Skin of body (tissue), 2 donors: ENCODE measurements around the gene SS18L1. TPM values are rescaled to one million over a fixed set of nuclear protein-coding genes. Genes with fewer than 3 reads are reported as not detected.

Experiments
- DNase-seq: peaks from one replicate; lab custom pipeline; 2025; lab: John Stamatoyannopoulos, UW
- total RNA-seq: library from RNA; depleted of rRNA; stranded (reverse); fragments of >200 nt; gene quantifications from one replicate; pipeline ENCODE4 v1.2.3, GENCODE V29; 2014

SS18L1 gene
- total RNA-seq, 1 donor from 2014 or later = 18.5 TPM

- DNase-seq = no peak
These were observed 23.8 kb upstream of the SS18L1 start for GRCh38 chr20:62119591-62120364.

- DNase-seq = no peak
These were observed 23.2 kb upstream of the SS18L1 start for GRCh38 chr20:62120365-62120762.

GRCh38 chr20:62120990-62121775, 22.4 kb upstream of the SS18L1 start:
- DNase-seq = no peak

GRCh38 chr20:62121776-62122653, 21.6 kb upstream of the SS18L1 start, which contains the start of gene LSM14B:
Gene LSM14B, plus strand, starts transcription at chr20:62122475. Its CDS starts 192 bp downstream, at chr20:62122667.
- peak; percentile 98 for DNase-seq

GRCh38 chr20:62122654-62123449, 20.7 kb upstream of the SS18L1 start:
- DNase-seq = no peak

- DNase-seq = no peak
These were observed 20.0 kb upstream of the SS18L1 start for GRCh38 chr20:62123450-62124118.

GRCh38 chr20:62126141-62126540, 17.4 kb upstream of the SS18L1 start:
- DNase-seq = no peak

DNA sequence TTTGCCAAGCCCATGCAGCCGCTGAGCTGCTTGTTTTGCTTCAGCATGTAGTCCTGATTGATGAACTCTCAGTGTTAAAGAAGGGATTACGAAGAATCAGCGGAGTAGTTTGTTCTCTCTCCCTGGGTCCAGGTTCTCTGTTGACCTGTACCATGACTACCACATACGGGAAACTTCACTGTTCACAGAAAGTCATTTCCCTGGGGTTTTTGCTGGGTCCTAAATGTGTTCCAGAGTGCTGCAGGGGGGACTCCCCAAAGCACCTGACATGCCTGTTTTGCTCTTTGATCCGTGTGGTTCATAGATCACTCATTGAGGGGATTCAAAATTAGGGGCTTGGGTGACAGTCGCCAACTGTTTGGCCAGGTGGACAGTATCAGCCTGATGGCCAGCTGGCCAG, 15.8 kb upstream of the SS18L1 start:
- no peak for DNase-seq

GRCh38 chr20:62128502-62128901, 15.1 kb upstream of the SS18L1 start:
- DNase-seq = no peak

- no peak for DNase-seq
These were observed 13.6 kb upstream of the SS18L1 start for GRCh38 chr20:62129731-62130531.

- no peak for DNase-seq
These were observed 11.8 kb upstream of the SS18L1 start for GRCh38 chr20:62131560-62132320.

GRCh38 chr20:62132421-62132820, 11.1 kb upstream of the SS18L1 start:
- DNase-seq = no peak

GRCh38 chr20:62133051-62133845, 10.3 kb upstream of the SS18L1 start:
- DNase-seq = no peak

GRCh38 chr20:62133864-62134263, 9.7 kb upstream of the SS18L1 start:
- no peak for DNase-seq

DNA sequence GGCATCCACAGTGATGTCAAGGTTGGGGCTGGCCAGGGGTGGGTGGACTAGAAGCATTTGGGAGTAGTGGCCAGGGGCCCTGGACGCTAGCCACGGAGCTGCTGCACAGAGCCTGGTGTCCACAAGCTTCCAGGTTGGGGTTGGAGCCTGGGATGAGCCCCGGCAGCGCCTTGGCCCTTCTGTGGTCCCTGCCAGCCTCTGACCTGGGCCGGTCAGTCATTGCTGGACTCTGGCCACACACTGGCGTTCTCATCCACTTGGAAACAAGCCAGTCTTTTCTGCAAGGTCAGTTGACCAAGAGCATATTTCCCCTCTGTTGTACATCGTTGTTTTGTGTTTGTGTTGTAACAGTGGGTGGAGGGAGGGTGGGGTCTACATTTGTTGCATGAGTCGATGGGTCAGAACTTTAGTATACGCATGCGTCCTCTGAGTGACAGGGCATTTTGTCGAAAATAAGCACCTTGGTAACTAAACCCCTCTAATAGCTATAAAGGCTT, 8.8 kb upstream of the SS18L1 start:
- no peak for DNase-seq

DNA sequence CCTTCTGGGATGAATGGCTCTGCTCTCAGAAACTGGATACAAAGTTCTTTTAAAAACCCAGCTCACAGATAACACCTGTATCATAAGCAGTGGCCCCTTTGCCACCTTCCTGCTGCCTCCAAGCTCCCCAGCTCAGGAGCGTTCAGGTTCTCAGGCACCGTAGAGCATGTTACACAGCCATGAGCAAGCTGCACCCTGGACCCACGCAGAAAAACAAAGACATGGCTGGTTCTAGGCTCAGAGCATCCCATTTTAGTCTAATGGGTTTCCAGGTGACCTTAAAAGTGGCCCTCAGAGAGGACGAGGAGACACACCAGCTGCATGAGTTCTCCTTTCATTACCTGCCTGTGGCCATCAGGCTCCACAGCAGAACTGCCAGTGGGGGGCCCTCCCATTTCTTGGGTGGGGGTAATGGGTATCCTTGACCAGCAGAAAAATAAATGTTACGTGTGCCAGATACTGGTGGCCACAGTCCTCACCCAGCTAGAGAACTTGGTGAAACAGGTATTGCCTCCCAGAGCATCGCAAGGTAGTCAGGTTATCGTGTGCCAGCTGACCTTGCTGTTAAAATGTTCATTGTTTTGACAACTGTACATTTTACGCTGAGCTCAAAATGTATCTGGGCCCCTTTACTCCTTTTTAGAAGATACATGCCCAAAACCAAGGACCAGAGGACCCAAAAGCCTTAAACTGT, 7.8 kb upstream of the SS18L1 start:
- no peak for DNase-seq
